Activated CD8-positive, alpha-beta T cell treated with anti-CD3 and anti-CD28 coated beads for 36 hours (primary cell): Measurements from ENCODE around the gene JMJD1C. TPM values are rescaled to one million over a fixed set of nuclear protein-coding genes. Genes with fewer than 3 reads are reported as not detected.
"Not testable (repeated sequence)": the region's sequence is repeated elsewhere in the genome, so short reads cannot be mapped to it uniquely, and the experiment has no call there.

ENCODE experiments used
- ATAC-seq: fragments of 200-7000 bp; cut with Tn5 transposase; one replicate; pipeline ENCODE4 v1.10.0; 2021; ENCODE audit warnings: mild to moderate bottlenecking, moderate library complexity
- CTCF ChIA-PET: fragments of 350-600 bp; sonication (Branson Sonifier 250); formaldehyde crosslinking; loops from one replicate; lab custom pipeline; 2021; ENCODE audit warnings: antibody characterized with exemption; lab: Charles Lee
- POLR2A ChIA-PET: fragments of 350-600 bp; sonication (Branson Sonifier 250); formaldehyde crosslinking; loops from one replicate; lab custom pipeline; 2021; ENCODE audit warnings: antibody characterized with exemption; lab: Charles Lee
- DNase-seq: peaks from one replicate; pipeline ENCODE4 v3.0.0-alpha.2; 2020
- H3K27ac Mint-ChIP-seq: one replicate; pipeline ENCODE4 v1.8.0; 2021; ENCODE audit warnings: mild to moderate bottlenecking, mixed read lengths
- H3K27me3 Mint-ChIP-seq: one replicate; pipeline ENCODE4 v1.8.0; 2021; ENCODE audit warnings: mixed read lengths
- H3K36me3 Mint-ChIP-seq: one replicate; pipeline ENCODE4 v1.8.0; 2021; ENCODE audit warnings: low read depth, mixed read lengths
- H3K4me1 Mint-ChIP-seq: one replicate; pipeline ENCODE4 v1.8.0; 2021; ENCODE audit warnings: low read depth, mixed read lengths
- H3K4me3 Mint-ChIP-seq: one replicate; pipeline ENCODE4 v1.8.0; 2021; ENCODE audit warnings: mild to moderate bottlenecking, moderate library complexity, mixed read lengths
- H3K9me3 Mint-ChIP-seq: one replicate; pipeline ENCODE4 v1.8.0; 2021; ENCODE audit warnings: mixed read lengths
- intact Hi-C: fragments of 100-400 bp; cut with micrococcal nuclease; formaldehyde crosslinking; loops from one replicate; pipeline ENCODE4 v1.10.0; 2022
- total RNA-seq, 2 experiments: library from RNA; stranded (reverse); gene quantifications; one replicate each; pipeline ENCODE4 v1.2.3, GENCODE V29; 2021
- TF ChIP-seq, protein P1 (sequence below): fragments of 200-600 bp; IDR thresholded peaks from one replicate; pipeline ENCODE4 v1.8.0; 2022; ENCODE audit warnings: antibody characterized with exemption, mild to moderate bottlenecking

Gene JMJD1C
- total RNA-seq, 2 experiments from 2014 or later = 45.2 to 48.1 TPM

DNA sequence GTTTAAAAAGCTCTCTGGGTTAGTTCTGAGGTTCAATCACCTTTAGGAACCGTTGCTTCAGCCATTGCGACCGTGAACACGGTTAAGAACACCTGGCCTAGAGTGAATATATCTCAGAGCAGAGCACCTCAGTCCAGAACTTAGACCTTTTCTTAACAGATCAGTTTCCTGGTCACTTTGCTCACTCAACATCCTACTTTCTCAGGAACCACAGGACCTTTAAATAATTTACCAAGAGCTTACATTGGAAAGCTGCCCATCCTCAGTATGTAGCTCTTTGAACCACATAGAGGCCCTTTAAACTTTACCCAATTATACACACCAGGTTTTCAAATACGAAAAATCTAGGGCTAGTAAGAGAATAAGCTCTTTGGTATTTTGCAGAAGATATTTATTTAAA lies 179.4 kb downstream of the JMJD1C start:
- intact Hi-C loops = no loop called here

DNA sequence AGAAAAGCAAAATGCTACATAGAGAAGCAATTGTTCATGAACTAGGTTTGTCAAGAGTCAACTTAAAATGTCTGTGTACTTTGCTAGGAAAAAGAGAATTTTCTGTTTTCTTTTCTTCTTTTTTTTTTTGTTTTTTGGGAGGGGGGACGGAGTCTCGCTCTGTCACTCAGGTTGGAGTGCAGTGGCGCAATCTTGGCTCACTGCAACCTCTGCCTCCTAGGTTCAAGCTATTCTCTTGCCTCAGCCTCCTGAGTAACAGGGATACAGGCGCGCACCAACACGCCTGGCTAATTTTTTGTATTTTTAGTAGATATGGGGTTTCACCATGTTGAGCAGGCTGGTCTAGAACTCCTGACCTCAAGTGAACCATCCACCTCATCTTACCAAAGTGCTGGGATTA lies 181.9 kb downstream of the JMJD1C start:
- H3K36me3 Mint-ChIP-seq, H3K27ac Mint-ChIP-seq, DNase-seq, intact Hi-C loops, CTCF ChIA-PET, H3K4me3 Mint-ChIP-seq, ATAC-seq, H3K27me3 Mint-ChIP-seq, H3K9me3 Mint-ChIP-seq: not testable (repeated sequence)
- H3K4me1 Mint-ChIP-seq = peaks cover 11% of the 10 kb centered on the region
- POLR2A ChIA-PET = interaction anchor here (1.2 kb wide), 1 partner anchor 16 kb away, joined by 4 read pairs; no protein-coding TSS in a partner anchor

More for the DNA sequence above, 179.4 kb downstream of the JMJD1C start:
- Mint-ChIP-seq H3K4me1 (peaks cover 11% of the 10 kb centered on the region), H3K9me3 (peaks cover 2% of the 10 kb centered on the region), H3K27me3 (no peaks in the 10 kb centered on the region), H3K36me3 (no peaks in the 10 kb centered on the region), H3K27ac (no peak overlapping the region), H3K4me3 (no peak overlapping the region)
- ChIA-PET CTCF (interaction anchor here (1.0 to 1.5 kb wide), 3 partner anchors 119 to 433 kb away, joined by 3 to 5 read pairs (median 4); no protein-coding TSS in a partner anchor), POLR2A (interaction anchor here (1.0 to 1.4 kb wide), 2 partner anchors 13 to 16 kb away, joined by 3 to 4 read pairs; no protein-coding TSS in a partner anchor)
- TF ChIP-seq, protein P1, sequence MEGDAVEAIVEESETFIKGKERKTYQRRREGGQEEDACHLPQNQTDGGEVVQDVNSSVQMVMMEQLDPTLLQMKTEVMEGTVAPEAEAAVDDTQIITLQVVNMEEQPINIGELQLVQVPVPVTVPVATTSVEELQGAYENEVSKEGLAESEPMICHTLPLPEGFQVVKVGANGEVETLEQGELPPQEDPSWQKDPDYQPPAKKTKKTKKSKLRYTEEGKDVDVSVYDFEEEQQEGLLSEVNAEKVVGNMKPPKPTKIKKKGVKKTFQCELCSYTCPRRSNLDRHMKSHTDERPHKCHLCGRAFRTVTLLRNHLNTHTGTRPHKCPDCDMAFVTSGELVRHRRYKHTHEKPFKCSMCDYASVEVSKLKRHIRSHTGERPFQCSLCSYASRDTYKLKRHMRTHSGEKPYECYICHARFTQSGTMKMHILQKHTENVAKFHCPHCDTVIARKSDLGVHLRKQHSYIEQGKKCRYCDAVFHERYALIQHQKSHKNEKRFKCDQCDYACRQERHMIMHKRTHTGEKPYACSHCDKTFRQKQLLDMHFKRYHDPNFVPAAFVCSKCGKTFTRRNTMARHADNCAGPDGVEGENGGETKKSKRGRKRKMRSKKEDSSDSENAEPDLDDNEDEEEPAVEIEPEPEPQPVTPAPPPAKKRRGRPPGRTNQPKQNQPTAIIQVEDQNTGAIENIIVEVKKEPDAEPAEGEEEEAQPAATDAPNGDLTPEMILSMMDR = no peak
- no peak for DNase-seq
- no peak for ATAC-seq

DNA sequence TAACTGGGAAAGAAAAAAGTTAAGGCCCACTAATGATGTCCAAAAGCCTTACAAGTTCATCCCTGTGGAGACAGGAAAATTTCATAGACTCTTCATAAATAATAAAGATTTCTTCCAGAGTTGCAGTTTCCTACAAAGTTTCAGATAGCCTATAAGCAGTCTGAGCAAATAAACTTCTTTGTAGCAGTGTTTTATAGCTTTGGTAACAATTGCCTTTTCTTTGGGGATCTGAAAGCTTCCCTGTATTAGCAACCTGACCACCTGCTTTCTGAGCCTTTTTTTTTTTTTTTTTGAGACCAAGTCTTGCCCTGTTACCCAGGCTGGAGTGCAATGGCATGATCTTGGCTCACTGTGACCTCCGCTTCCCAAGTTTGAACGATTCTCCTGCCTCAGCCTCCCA lies 182.7 kb downstream of the JMJD1C start:
- DNase-seq (no peak), ATAC-seq (no peak)
- TF ChIP-seq, protein P1 = no peak
- CTCF ChIA-PET = no interaction called here
- POLR2A ChIA-PET = no interaction called here
- no peak overlapping the region for H3K4me3 Mint-ChIP-seq
- peaks cover 11% of the 10 kb centered on the region for H3K4me1 Mint-ChIP-seq
- H3K27me3 Mint-ChIP-seq = no peaks in the 10 kb centered on the region
- intact Hi-C loops = no loop called here
- peaks cover 2% of the 10 kb centered on the region for H3K9me3 Mint-ChIP-seq
- H3K27ac Mint-ChIP-seq = no peak overlapping the region
- H3K36me3 Mint-ChIP-seq = no peaks in the 10 kb centered on the region

DNA sequence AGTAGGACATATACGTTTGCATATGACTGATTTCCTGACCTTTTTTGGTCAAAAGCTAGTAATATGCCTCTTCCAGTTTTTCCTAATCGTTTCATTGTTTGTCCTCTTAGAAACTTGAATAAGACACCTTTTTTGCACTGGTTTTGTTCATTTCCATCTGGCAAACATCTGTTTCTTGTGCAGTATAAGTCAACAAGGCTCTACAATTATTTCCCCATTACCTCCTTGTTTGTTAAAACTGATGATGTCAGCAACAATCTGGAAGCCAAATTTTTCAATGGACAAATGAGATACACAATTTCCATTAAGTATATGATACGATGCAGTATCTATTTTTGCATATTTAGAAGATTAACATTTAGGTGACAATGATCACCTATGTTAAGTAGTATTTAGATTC lies 183.8 kb downstream of the JMJD1C start:
- H3K27ac Mint-ChIP-seq = no peak overlapping the region
- ATAC-seq = no peak
- no peaks in the 10 kb centered on the region for H3K27me3 Mint-ChIP-seq
- intact Hi-C loops = no loop called here
- no peaks in the 10 kb centered on the region for H3K36me3 Mint-ChIP-seq
- TF ChIP-seq, protein P1 = no peak
- H3K4me1 Mint-ChIP-seq = peaks cover 11% of the 10 kb centered on the region
- CTCF ChIA-PET = no interaction called here
- no peak for DNase-seq
- H3K4me3 Mint-ChIP-seq = no peak overlapping the region
- peaks cover 2% of the 10 kb centered on the region for H3K9me3 Mint-ChIP-seq
- POLR2A ChIA-PET = no interaction called here

DNA sequence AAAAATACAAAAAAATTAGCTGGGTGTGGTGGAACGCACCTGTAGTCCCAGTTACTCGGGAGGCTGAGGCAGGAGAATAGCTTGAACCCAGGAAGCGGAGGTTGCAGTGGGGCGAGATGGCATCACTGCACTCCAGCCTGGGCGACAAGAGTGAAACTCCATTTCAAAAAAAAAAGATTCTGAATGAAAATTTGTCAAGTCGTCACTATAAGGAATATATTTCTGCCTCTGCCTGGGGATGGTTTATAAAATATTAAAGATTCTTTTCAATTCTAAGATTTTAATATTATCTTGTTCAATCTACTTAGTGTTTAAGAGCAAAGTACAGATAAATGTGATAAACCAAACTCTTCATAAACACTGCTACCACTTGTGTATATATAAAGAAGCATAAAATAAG lies 185.4 kb downstream of the JMJD1C start:
- Mint-ChIP-seq H3K27ac (no peak overlapping the region), H3K4me3 (no peak overlapping the region), H3K27me3 (no peaks in the 10 kb centered on the region), H3K36me3 (no peaks in the 10 kb centered on the region), H3K4me1 (peaks cover 12% of the 10 kb centered on the region), H3K9me3 (peaks cover 2% of the 10 kb centered on the region)
- TF ChIP-seq, protein P1 = no peak
- POLR2A ChIA-PET = interaction anchor here (0.6 to 1.9 kb wide), 2 partner anchors 11 to 118 kb away, joined by 3 to 5 read pairs; no protein-coding TSS in a partner anchor
- intact Hi-C loops = no loop called here
- no peak for DNase-seq
- CTCF ChIA-PET = no interaction called here
- no peak for ATAC-seq
